Transverse colon (tissue), 4 donors: Measurements from ENCODE around the gene SBF2. TPM values are rescaled to one million over a fixed set of nuclear protein-coding genes. Genes with fewer than 3 reads are reported as not detected.

Source experiments
- DNase-seq: peaks from one replicate; pipeline ENCODE4 v3.0.0-alpha.2; 2019
- H3K27ac ChIP-seq, 4 donors: fragments of 200-600 bp; sonication (generic); 2 replicates each; pipeline ENCODE4 v1.5.1; 2016 to 2018; ENCODE audit warnings: inconsistent platforms in 4 of 4
- H3K27me3 ChIP-seq: fragments of 200-600 bp; sonication (generic); 2 replicates; pipeline ENCODE4 v1.5.1; 2017; ENCODE audit warnings: inconsistent platforms
- H3K36me3 ChIP-seq, 4 donors: fragments of 200-600 bp; sonication (generic); 2 replicates each; pipeline ENCODE4 v1.5.1; 2017 to 2019; ENCODE audit warnings: inconsistent platforms in 4 of 4
- H3K4me1 ChIP-seq, 4 donors: fragments of 200-600 bp; sonication (generic); 2 replicates each; pipeline ENCODE4 v1.5.1; 2017 to 2020; ENCODE audit warnings: inconsistent platforms in 4 of 4
- H3K4me3 ChIP-seq, 4 donors: fragments of 200-600 bp; sonication (generic); 1 replicate in 1 of 4; 2 replicates in 3 of 4; pipeline versions ENCODE4 v1.5.1 to v1.6.1; 2017 to 2019; ENCODE audit warnings: inconsistent platforms in 4 of 4
- H3K9me3 ChIP-seq, 2 donors: fragments of 200-600 bp; sonication (generic); 2 replicates each; pipeline ENCODE4 v1.5.1; 2017 to 2019; ENCODE audit warnings: inconsistent platforms in 2 of 2
- EP300 ChIP-seq: sonication (generic); formaldehyde crosslinking; IDR thresholded peaks from one replicate; pipeline ENCODE4 v1.6.1; 2017; ENCODE audit warnings: antibody characterized with exemption, low read depth
- POLR2A ChIP-seq: fragments of 450-650 bp; IDR thresholded peaks from one replicate; pipeline ENCODE4 v1.6.1; 2016; ENCODE audit warnings: antibody characterized with exemption, mild to moderate bottlenecking, moderate library complexity
- POLR2AphosphoS5 ChIP-seq, 3 donors: sonication (generic); formaldehyde crosslinking; IDR thresholded peaks; one replicate each; pipeline ENCODE4 v1.6.1; 2016; ENCODE audit warnings: antibody characterized with exemption in 3 of 3
- WGBS, 2 donors: methylation state at CpG; one replicate each; pipeline ENCODE4 v1.1.5; 2018; ENCODE audit warnings: low coverage in 1 of 2; 5-methylcytosine and 5-hydroxymethylcytosine counted together
- in situ Hi-C, 4 donors: fragments of 200-750 bp; cut with MboI; loops; one replicate each; pipeline versions ENCODE4 v1.15.0 to v1.15.1; 2017; ENCODE audit warnings: low sequenced_read_pairs in 3 of 4, low pct_ligation_motif_present in 1 of 4, low pct_unique_long_range_greater_than_20kb in 1 of 4
- intact Hi-C: fragments of 100-400 bp; cut with DNase I; formaldehyde crosslinking; loops from one replicate; pipeline ENCODE4 v1.15.1; 2023; ENCODE audit warnings: low total_unique reads
- total RNA-seq, 4 donors: library from RNA; depleted of rRNA; stranded (reverse); fragments of >200 nt; gene quantifications; one replicate each; pipeline ENCODE4 v1.1.0, GENCODE V29; 2016
- TF ChIP-seq, protein P1 (sequence below), 5 experiments: fragments of 200-600 bp in 3 of 5; fragments of 450-650 bp in 2 of 5; sonication (generic) in 3 of 5; IDR thresholded peaks; 1 replicate in 2 of 5; 2 replicates in 3 of 5; pipeline ENCODE4 v1.5.1; 2016 to 2017; ENCODE audit warnings: antibody characterized with exemption in 5 of 5, inconsistent platforms in 3 of 5, mild to moderate bottlenecking in 2 of 5, moderate library complexity in 1 of 5

SBF2 gene
- total RNA-seq, 4 donors from 2014 or later: 46.4 to 71.0 (median 54.8) TPM

GRCh38 chr11:9955391-9955790 is 338.6 kb downstream of the SBF2 start:
- TF ChIP-seq EP300: no peak
- TF ChIP-seq, protein P1, sequence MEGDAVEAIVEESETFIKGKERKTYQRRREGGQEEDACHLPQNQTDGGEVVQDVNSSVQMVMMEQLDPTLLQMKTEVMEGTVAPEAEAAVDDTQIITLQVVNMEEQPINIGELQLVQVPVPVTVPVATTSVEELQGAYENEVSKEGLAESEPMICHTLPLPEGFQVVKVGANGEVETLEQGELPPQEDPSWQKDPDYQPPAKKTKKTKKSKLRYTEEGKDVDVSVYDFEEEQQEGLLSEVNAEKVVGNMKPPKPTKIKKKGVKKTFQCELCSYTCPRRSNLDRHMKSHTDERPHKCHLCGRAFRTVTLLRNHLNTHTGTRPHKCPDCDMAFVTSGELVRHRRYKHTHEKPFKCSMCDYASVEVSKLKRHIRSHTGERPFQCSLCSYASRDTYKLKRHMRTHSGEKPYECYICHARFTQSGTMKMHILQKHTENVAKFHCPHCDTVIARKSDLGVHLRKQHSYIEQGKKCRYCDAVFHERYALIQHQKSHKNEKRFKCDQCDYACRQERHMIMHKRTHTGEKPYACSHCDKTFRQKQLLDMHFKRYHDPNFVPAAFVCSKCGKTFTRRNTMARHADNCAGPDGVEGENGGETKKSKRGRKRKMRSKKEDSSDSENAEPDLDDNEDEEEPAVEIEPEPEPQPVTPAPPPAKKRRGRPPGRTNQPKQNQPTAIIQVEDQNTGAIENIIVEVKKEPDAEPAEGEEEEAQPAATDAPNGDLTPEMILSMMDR (IDR thresholded peaks at IDR 0.05): no peak
- no peak for TF ChIP-seq POLR2AphosphoS5 (IDR thresholded peaks at IDR 0.05)
- no peak for TF ChIP-seq POLR2A
- in situ Hi-C loops: loop anchor here in 3 of 4 donors (25.0 kb wide), 1 partner anchor 193 kb away; no protein-coding TSS in a partner anchor
- WGBS, 2 donors: 90 to 91% methylated on average over 1 of the region's 1 CpG

DNA sequence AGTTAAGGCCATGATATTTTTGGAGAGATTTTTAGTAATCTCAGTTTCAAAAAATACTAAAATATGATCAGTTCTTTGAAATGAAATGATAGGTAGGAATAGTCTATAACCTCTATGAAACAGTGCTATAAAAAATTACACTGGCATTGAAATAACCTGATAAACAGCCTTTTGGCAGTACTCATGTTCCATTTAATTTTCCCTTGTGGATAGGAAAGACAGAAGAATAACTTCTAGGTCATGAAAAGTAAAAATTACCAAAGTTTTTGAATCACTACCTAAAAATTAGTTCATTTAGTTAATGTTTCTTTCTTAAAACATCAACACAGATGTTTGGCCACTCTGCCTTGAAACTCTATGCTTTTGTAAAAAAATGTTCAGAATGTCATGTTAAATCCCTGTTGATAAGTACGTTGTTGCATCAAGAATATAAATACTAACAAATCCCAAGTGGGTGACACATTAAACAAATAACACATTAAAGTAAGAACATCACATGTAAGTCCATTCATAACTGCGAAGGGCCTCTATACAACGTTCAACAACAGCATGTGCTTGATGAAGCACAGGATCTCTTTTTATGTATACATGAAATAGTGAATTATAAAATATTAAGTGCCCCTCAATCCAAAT is 339.9 kb downstream of the SBF2 start:
- H3K9me3 ChIP-seq: no peaks in the 10 kb centered on the region
- TF ChIP-seq POLR2AphosphoS5 (IDR thresholded peaks at IDR 0.05): peak in 1 of 3 donors; percentile 35
- TF ChIP-seq, protein P1 (IDR thresholded peaks at IDR 0.05): no peak
- in situ Hi-C loops: loop anchor here in 3 of 4 donors (25.0 kb wide), 1 partner anchor 192 kb away; no protein-coding TSS in a partner anchor
- H3K36me3 ChIP-seq: no peaks in the 10 kb centered on the region
- intact Hi-C loops: no loop called here
- H3K4me1 ChIP-seq: peaks cover 0 to 4% (median 0%) of the 10 kb centered on the region in 4 donors
- no peak overlapping the region for H3K27ac ChIP-seq
- H3K27me3 ChIP-seq: no peaks in the 10 kb centered on the region
- no peak for DNase-seq
- H3K4me3 ChIP-seq: no peak overlapping the region
- 61 to 69% methylated on average over 3 of the region's 3 CpGs for WGBS, 2 donors

More at GRCh38 chr11:9955391-9955790, 338.6 kb downstream of the SBF2 start:
- no peaks in the 10 kb centered on the region for H3K27me3 ChIP-seq
- no peaks in the 10 kb centered on the region for H3K9me3 ChIP-seq
- no peak overlapping the region for H3K27ac ChIP-seq
- intact Hi-C loops: no loop called here
- H3K36me3 ChIP-seq: no peaks in the 10 kb centered on the region
- H3K4me1 ChIP-seq: peaks cover 0 to 4% (median 0%) of the 10 kb centered on the region in 4 donors
- DNase-seq: no peak
- no peak overlapping the region for H3K4me3 ChIP-seq

- TF ChIP-seq, protein P1 (IDR thresholded peaks at IDR 0.05): no peak
- TF ChIP-seq POLR2A (no peak), POLR2AphosphoS5 (IDR thresholded peaks at IDR 0.05) (no peak), EP300 (no peak)
- H3K27ac ChIP-seq: no peak overlapping the region
- peaks cover 0 to 4% (median 0%) of the 10 kb centered on the region in 4 donors for H3K4me1 ChIP-seq
- no peaks in the 10 kb centered on the region for H3K36me3 ChIP-seq
- DNase-seq: no peak
- no peaks in the 10 kb centered on the region for H3K27me3 ChIP-seq
- no peak overlapping the region for H3K4me3 ChIP-seq
- 93 to 100% methylated on average over 2 to 3 of the region's 3 CpGs for WGBS, 2 donors
- H3K9me3 ChIP-seq: no peaks in the 10 kb centered on the region
- in situ Hi-C loops: loop anchor here in 3 of 4 donors (25.0 kb wide), 1 partner anchor 190 kb away; no protein-coding TSS in a partner anchor
- intact Hi-C loops: no loop called here
These were observed 341.4 kb downstream of the SBF2 start for GRCh38 chr11:9952511-9953196.

DNA sequence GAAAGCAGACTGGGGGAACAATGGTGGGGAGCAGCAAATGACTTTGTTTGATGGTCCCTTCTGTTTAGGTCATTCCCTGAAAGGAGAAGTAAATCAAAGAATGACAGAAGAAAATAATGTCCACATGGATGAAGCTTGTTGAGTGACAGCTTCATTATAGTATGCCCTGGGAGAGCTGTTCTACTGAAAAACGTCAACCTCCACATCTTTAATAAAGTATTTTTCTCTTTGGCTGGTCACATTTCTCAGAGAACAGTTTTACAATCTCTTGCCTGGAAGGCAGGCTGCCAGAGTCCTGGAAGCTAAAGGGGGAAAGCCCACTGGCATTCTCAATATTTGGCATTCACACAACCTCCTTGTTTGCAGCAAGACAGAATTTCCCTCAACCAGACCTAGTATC is 342.2 kb downstream of the SBF2 start:
- no peaks in the 10 kb centered on the region for H3K9me3 ChIP-seq
- 50% methylated on average over 1 of the region's 1 CpG for WGBS, 2 donors
- intact Hi-C loops: no loop called here
- in situ Hi-C loops: loop anchor here in 3 of 4 donors (25.0 kb wide), 1 partner anchor 190 kb away; no protein-coding TSS in a partner anchor
- H3K4me3 ChIP-seq: no peak overlapping the region
- no peaks in the 10 kb centered on the region for H3K27me3 ChIP-seq
- no peak overlapping the region for H3K27ac ChIP-seq
- no peak for DNase-seq
- H3K4me1 ChIP-seq: peaks cover 0 to 4% (median 0%) of the 10 kb centered on the region in 4 donors
- TF ChIP-seq EP300: no peak
- no peak for TF ChIP-seq POLR2AphosphoS5 (IDR thresholded peaks at IDR 0.05)
- TF ChIP-seq, protein P1 (IDR thresholded peaks at IDR 0.05): no peak
- no peak for TF ChIP-seq POLR2A
- no peaks in the 10 kb centered on the region for H3K36me3 ChIP-seq
